Activated CD4-positive, CD25-positive, alpha-beta regulatory T cell (primary cell): ENCODE data around the gene AS3MT.
"Not testable (repeated sequence)": the region's sequence is repeated elsewhere in the genome, so short reads cannot be mapped to it uniquely, and the experiment has no call there.

Source experiments
- DNase-seq, 4 experiments: peaks; one replicate each; lab custom pipeline; 2025; lab: John Stamatoyannopoulos, UW

AS3MT gene, protein sequence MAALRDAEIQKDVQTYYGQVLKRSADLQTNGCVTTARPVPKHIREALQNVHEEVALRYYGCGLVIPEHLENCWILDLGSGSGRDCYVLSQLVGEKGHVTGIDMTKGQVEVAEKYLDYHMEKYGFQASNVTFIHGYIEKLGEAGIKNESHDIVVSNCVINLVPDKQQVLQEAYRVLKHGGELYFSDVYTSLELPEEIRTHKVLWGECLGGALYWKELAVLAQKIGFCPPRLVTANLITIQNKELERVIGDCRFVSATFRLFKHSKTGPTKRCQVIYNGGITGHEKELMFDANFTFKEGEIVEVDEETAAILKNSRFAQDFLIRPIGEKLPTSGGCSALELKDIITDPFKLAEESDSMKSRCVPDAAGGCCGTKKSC

GRCh38 chr10:102869258-102870198 lies at the start of gene AS3MT:
Gene AS3MT, plus strand, starts transcription at chr10:102869470. Its CDS starts 123 bp downstream, at chr10:102869593.
- no peak for DNase-seq

GRCh38 chr10:102820008-102820407 lies 49.3 kb upstream of the AS3MT start:
- DNase-seq, result not testable (repeated sequence)

DNA sequence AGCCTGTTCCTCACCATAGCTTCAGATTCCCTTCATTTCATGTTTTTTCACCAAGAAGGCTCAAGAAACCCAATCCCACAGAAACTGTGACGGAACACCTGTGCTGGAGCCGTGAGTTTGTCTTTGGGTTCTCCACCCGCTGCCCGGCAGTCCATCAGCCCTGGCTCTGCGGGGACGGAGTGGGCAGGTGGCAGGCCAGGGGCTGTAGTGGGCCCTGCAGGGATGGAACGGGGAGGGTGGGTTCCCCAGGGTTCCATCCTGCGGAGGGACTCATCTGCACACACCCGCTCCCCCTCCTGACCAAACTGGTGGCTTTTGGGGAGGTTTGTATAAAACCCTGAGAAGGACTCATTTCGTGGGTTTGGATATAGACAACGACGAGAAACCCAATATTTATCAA lies 47.0 kb upstream of the AS3MT start:
- DNase-seq, result no peak

- DNase-seq, result no peak
Measured at GRCh38 chr10:102824664-102825063, 44.6 kb upstream of the AS3MT start.

GRCh38 chr10:102826148-102826796 lies 43.0 kb upstream of the AS3MT start:
- DNase-seq, result no peak

- DNase-seq, result no peak
Measured at GRCh38 chr10:102827597-102827975, 41.7 kb upstream of the AS3MT start.

DNA sequence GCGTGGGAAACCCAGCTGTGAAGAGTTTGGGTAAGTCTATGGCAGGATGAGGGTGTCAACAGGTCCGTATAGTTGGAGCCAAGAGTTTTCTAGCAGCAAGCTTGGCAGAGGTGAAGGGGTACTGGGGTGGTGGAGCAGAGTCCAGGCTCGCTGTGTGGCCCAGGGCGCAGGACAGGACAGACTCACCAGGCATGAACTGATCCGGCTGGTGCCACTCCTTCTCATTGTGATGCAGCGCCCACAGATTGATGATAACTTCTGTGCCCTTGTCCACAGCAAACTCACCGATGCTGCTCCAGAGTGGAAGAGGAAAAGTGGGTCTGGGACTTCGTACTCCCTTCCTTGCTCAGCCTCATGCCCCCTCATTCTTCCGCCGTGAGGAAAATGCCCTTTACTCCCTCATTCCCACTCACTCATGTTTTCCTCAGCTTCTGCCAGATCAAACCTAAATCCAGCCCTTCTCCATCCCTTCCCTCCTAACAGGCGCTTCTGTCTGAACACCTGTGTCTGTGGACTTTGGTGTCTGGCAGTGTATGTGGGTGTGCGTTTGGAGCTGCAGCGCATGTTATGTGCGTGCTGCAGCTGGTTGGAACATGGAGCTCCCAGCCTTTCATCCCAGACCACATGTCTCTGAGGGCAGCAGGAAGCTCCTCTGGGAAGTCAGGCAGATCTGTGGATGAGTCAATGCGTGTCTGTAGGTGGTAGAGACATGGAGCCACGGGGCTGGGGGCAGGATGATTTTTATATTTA lies 37.8 kb upstream of the AS3MT start:
- no peak for DNase-seq

DNA sequence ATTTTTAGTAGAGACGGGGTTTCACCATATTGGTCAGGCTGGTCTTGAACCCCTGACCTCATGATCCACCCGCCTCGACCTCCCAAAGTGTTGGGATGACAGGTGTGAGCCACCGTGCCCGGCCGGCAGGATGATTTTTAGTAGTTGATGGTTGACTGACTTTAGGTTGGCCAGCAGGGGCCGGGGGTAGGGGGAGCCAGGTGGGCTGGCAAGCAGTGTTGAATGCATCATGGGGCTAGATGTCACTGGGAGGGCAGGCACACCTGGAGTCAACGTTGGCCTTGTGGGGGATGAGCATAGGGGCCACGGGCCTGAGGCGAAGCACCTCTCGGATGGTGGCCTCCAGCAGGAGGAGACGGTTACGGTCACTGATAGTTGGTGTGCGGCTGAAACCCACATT lies 37.0 kb upstream of the AS3MT start:
- no peak for DNase-seq

DNA sequence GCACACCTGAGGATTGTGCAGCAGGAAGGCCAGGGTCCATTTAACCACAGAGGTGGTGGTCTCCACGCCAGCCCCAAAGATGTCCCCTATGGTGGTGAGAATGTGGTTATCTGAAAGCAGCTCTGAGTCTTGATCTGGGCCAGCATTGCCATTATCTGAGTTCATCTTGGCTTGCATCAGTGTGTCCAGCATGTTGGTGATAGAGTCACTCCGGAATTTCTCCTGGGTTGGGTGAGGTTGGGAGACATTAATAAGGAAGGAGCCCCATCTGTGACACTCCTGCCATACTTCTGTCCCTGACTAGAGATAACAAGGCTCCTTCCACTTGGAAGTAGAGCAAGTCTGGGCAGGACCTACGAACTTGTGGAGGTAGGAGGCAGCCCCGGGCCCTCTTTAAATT lies 36.3 kb upstream of the AS3MT start:
- DNase-seq, result no peak

DNA sequence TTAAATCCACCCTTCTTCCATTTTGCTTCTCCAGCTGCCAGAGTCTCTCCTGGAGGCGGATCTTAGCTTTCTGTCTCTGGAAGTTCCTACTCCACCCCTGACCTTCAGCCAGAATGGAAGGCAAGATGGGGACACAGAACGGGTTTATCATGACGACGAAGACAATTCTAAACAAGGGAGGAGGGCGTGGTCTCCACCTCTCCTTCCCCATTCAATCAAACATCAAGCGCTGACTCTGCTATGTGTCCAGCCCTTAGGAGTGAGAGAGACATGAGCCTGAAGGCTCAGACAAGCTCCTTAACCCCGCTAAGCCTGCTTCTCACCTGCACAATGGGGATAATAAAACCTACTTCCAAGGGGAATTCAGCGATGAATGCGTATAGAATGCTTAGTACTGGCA lies 35.1 kb upstream of the AS3MT start:
- no peak for DNase-seq

DNA sequence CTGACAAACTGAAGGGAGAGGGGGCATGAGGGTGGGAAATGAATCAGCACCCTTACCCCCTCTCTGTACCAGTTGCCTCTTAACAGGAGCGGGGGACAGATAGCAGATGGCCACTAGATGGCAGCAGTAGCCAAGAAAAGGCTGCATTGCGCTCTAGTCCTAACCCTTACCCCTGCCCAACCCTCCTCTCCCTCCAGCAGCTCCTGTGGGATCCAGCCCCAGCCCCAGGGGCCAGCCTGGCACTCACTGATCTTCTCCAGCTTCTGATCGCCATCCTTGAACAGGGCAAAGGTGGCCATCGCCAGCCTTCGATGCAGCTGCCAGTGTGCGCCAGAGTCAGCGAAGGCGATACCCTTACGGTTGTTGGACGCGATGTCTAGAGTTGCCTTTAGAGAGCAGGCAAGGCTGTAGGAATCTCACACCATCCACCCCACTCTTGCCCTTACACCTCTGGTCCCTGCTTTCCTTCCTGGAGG lies 34.2 kb upstream of the AS3MT start:
- peak; percentile 47 to 59 (median 57) for DNase-seq

DNA sequence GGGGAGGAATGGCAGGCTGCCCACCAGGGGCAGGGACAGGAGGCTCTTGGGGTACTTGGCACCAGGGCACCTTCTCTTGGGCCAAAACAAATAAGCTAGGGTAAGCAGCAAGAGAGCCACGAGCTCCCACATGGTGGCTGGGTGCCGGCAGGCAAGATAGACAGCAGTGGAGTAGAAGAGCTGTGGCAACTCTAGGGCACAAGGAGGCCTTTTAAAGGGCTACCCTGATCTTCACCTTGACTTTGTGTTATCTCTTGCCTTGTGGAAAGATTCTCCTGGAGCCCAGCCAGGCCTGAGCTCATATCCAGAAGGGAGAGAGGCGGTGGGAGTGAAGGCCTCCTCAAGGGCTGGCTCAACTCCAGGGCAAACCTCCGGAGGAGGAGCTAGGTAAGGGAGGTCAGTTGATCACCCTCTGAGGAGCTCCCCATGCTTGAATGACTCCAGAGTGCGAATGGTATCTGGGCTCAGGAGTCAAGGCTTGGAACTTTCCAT lies 32.0 kb upstream of the AS3MT start, which contains the start of gene CYP17A1:
Gene CYP17A1 (minus strand): TSS at position 184 of the 492 bp plus-strand sequence. CDS start 52 bp downstream, at position 132.
- no peak for DNase-seq

DNA sequence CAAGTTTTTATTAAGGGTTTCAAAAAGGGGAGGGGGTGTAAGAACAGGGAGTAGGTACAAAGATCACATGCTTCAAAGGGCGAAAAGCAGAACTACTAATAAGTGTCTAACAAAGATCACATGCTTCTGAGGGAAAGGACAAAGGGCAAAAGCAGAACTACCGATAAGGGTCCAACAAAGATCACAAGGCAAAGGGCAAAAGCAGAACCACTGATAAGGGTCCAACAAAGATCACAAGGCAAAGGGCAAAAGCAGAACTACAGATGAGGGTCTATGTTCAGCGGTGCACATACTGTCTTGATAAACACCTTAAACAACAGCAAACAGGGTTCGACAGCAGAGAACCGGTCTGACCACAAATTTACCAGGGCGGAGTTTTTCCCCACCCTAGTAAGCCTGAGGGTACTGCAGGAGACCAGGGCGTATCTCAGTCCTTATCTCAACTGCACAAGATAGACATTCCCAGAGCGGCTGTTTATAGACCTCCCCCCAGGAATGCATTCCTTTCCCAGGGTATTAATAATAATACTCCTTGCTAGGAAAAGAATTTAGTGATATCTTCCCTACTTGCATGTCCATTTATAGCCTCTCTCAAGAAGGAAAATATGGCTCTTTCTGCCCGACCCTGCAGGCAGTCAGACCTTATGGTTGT lies 30.9 kb upstream of the AS3MT start:
- DNase-seq, result not testable (repeated sequence)

- no peak for DNase-seq
Measured at GRCh38 chr10:102841827-102842345, 27.4 kb upstream of the AS3MT start.

DNA sequence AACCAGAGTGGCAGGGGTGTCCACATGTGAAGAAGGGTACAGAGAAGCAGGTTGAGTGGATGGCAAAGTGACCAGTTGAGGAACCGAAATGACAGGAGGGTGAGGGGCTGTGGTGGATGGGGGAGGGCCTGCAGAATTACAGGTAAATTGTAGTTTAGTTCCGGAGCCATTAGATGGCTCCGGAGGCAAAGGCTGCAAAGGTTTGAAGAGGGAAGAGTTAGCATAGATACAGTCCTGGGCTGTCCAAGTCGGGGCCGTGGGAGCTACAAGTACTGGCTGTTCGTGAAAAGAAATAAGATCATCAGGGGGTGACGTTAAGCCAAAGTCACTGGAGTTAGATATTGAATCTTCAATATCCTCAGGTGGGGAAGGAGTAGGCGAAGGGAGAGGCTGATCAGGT lies 26.1 kb upstream of the AS3MT start:
- DNase-seq, result not testable (repeated sequence)

GRCh38 chr10:102844190-102844776 lies 25.0 kb upstream of the AS3MT start:
- not testable (repeated sequence) for DNase-seq

- DNase-seq, result no peak
Measured at GRCh38 chr10:102845352-102845902, 23.8 kb upstream of the AS3MT start.

GRCh38 chr10:102850025-102850518 lies 19.2 kb upstream of the AS3MT start:
- no peak for DNase-seq

DNA sequence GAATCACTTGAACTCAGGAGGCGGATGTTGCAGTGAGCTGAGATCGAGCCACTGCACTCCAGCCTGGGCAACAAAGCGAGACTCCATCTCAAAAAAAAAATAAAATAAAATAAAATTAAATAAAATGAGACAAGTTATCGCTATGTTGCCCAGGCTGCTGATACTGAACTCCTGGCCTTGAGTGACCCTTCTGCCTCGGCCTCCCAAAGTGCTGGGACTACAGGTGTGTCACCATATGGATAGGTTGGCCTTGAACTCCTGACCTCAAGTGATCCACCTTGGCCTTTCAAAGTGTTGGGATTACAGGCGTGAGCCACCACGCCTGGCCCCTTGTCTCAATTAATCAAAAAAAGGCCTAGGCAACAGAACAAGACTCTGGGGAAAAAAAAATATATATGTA lies 16.0 kb upstream of the AS3MT start:
- not testable (repeated sequence) for DNase-seq
